HepG2 (cell line): ENCODE results near the gene THPO. TPM values are rescaled to one million over a fixed set of nuclear protein-coding genes. Genes with fewer than 3 reads are reported as not detected.

ENCODE experiments used
- ATAC-seq: fragments of 200-7000 bp; cut with Tn5 transposase; 3 replicates; pipeline ENCODE4 v1.9.1; 2020; ENCODE audit warnings: mild to moderate bottlenecking, moderate library complexity
- BruUV-seq: library from RNA; stranded (reverse); fragments of 400-500 nt; replicated peaks from 2 replicates; lab custom pipeline; 2021; lab: Mats Ljungman, UMichigan
- CTCF ChIA-PET: fragments of 300-600 bp; formaldehyde crosslinking; extraction: SDS; loops from one replicate; lab custom pipeline; 2021; ENCODE audit warnings: low total read pairs, inconsistent platforms, low intra/inter-chr PET ratio; lab: Yijun Ruan, JAX
- POLR2A ChIA-PET: fragments of 350-600 bp; sonication (Branson Sonifier 250); formaldehyde crosslinking; loops from one replicate; lab custom pipeline; 2020; ENCODE audit warnings: antibody characterized with exemption, inconsistent platforms; lab: Yijun Ruan, JAX
- DNase-seq: peaks from one replicate; pipeline ENCODE4 v3.0.0-alpha.2; 2015; ENCODE audit warnings: low spot score
- FAIRE-seq: peaks from 3 replicates; lab custom pipeline; 2011; peaks lifted over from hg19 to GRCh38; lab: Jason Lieb, UNC
- H2AFZ ChIP-seq: one replicate; pipeline ENCODE4 v1.6.1; 2011; ENCODE audit warnings: low read length, inconsistent platforms
- H3K27ac ChIP-seq: fragments of 300-600 bp; 3 replicates; pipeline ENCODE4 v1.8.0; 2011; ENCODE audit warnings: mixed run types, mild to moderate bottlenecking, mixed read lengths, low read length, inconsistent platforms; ENCODE audit not compliant: insufficient read depth; ENCODE audit errors: extremely low read length
- H3K27me3 ChIP-seq, 2 experiments: fragments of 200-600 bp in 1 of 2; 2 replicates in 1 of 2; 3 replicates in 1 of 2; pipeline versions ENCODE4 v1.6.0 to v1.8.0; 2011; ENCODE audit warnings: low read length in 2 of 2, mild to moderate bottlenecking in 2 of 2, moderate library complexity in 2 of 2, inconsistent platforms in 1 of 2; ENCODE audit not compliant: insufficient read depth in 2 of 2, control insufficient read depth in 1 of 2
- H3K36me3 ChIP-seq, 2 experiments: fragments of 200-600 bp in 1 of 2; replicated peaks in 1 of 2; 2 replicates in 1 of 2; 3 replicates in 1 of 2; pipeline versions ENCODE4 v1.5.1 to v1.8.0; 2011; ENCODE audit warnings: low read length in 2 of 2, inconsistent platforms in 1 of 2; ENCODE audit not compliant: insufficient read depth in 2 of 2, control insufficient read depth in 1 of 2
- H3K4me1 ChIP-seq: 2 replicates; pipeline ENCODE4 v1.5.1; 2012; ENCODE audit warnings: low read length, inconsistent platforms; ENCODE audit not compliant: insufficient read depth
- H3K4me2 ChIP-seq: 2 replicates; pipeline ENCODE4 v1.6.0; 2011; ENCODE audit warnings: low read depth, low read length, inconsistent platforms
- H3K4me3 ChIP-seq, 3 experiments: fragments of 200-600 bp in 1 of 3; sonication (generic), shearing (Covaris generic) in 1 of 3; replicated peaks in 1 of 3; 2 replicates each; pipeline ENCODE4 v1.5.1; 2011 to 2016; ENCODE audit warnings: low read length in 3 of 3, inconsistent platforms in 2 of 3, low read depth in 2 of 3, mild to moderate bottlenecking in 2 of 3, control low read depth in 1 of 3, mixed read lengths in 1 of 3; ENCODE audit not compliant: insufficient read depth in 1 of 3
- H3K79me2 ChIP-seq: one replicate; pipeline ENCODE4 v1.6.1; 2011; ENCODE audit warnings: low read length, inconsistent platforms; ENCODE audit not compliant: insufficient read depth
- H3K9ac ChIP-seq: 2 replicates; pipeline ENCODE4 v1.6.0; 2011; ENCODE audit warnings: mild to moderate bottlenecking, low read depth, low read length, inconsistent platforms; ENCODE audit not compliant: insufficient read depth
- H3K9me3 ChIP-seq: 2 replicates; pipeline ENCODE4 v1.5.1; 2012; ENCODE audit warnings: mild to moderate bottlenecking, low read length
- H4K20me1 ChIP-seq: 2 replicates; pipeline ENCODE4 v1.6.0; 2011; ENCODE audit warnings: inconsistent platforms, mild to moderate bottlenecking, low read length, moderate library complexity; ENCODE audit not compliant: insufficient read depth
- ARNTL ChIP-seq: sonication (generic); formaldehyde crosslinking; IDR thresholded peaks from 2 replicates; pipeline ENCODE4 v1.4.0; 2020; ENCODE audit warnings: mild to moderate bottlenecking, missing genetic modification reagents
- ATF6 ChIP-seq: sonication (generic); formaldehyde crosslinking; conservative IDR thresholded peaks from 2 replicates; pipeline ENCODE4 v1.4.0; 2020; ENCODE audit warnings: missing genetic modification reagents
- BRD4 ChIP-seq: sonication (generic); formaldehyde crosslinking; IDR thresholded peaks from 2 replicates; pipeline ENCODE4 v1.4.0; 2020; ENCODE audit warnings: missing genetic modification reagents
- HOXA9 ChIP-seq: sonication (generic); formaldehyde crosslinking; IDR thresholded peaks from 2 replicates; pipeline ENCODE4 v1.8.1; 2022; ENCODE audit warnings: missing genetic modification reagents, mild to moderate bottlenecking, moderate library complexity, borderline replicate concordance
- MAZ ChIP-seq, 2 experiments: sonication (generic) in 1 of 2; formaldehyde crosslinking in 1 of 2; IDR thresholded peaks; 2 replicates each; pipeline versions ENCODE4 v1.5.0 to v1.6.1; 2012 to 2020; ENCODE audit warnings: low read depth in 2 of 2, mild to moderate bottlenecking in 2 of 2, borderline replicate concordance in 1 of 2, improper control_type of control experiment in 1 of 2, low read length in 1 of 2, missing genetic modification reagents in 1 of 2, moderate library complexity in 1 of 2
- MED13 ChIP-seq: sonication (generic); formaldehyde crosslinking; IDR thresholded peaks from 2 replicates; pipeline ENCODE4 v1.5.0; 2020; ENCODE audit warnings: missing genetic modification reagents
- PHB2 ChIP-seq: fragments of 450-650 bp; IDR thresholded peaks from 2 replicates; pipeline ENCODE4 v1.6.1; 2018; ENCODE audit not compliant: partially characterized antibody
- POLR2A ChIP-seq, 2 experiments: IDR thresholded peaks; 2 replicates each; pipeline ENCODE4 v1.6.1; 2011; ENCODE audit warnings: low read depth in 2 of 2, low read length in 2 of 2, mild to moderate bottlenecking in 1 of 2, moderate library complexity in 1 of 2; ENCODE audit not compliant: insufficient read depth in 1 of 2
- POLR2G ChIP-seq: fragments of 200-400 bp; formaldehyde crosslinking; IDR thresholded peaks from 2 replicates; pipeline ENCODE4 v1.6.1; 2018; ENCODE audit warnings: mild to moderate bottlenecking, low read depth, low read length, moderate library complexity
- SALL2 ChIP-seq: sonication (generic); formaldehyde crosslinking; IDR thresholded peaks from 2 replicates; pipeline ENCODE4 v1.8.1; 2023; ENCODE audit warnings: mild to moderate bottlenecking, missing genetic modification reagents, inconsistent platforms
- TRIM22 ChIP-seq: fragments of 450-650 bp; IDR thresholded peaks from 2 replicates; pipeline ENCODE4 v1.6.1; 2017
- ZBTB44 ChIP-seq: sonication (generic); formaldehyde crosslinking; IDR thresholded peaks from 2 replicates; pipeline ENCODE4 v1.4.0; 2020; ENCODE audit warnings: missing genetic modification reagents
- ZFP82 ChIP-seq: sonication (generic); formaldehyde crosslinking; IDR thresholded peaks from 2 replicates; pipeline ENCODE4 v1.5.1; 2020; ENCODE audit warnings: mild to moderate bottlenecking, missing genetic modification reagents, borderline replicate concordance
- ZNF232 ChIP-seq: sonication (generic); formaldehyde crosslinking; IDR thresholded peaks from 2 replicates; pipeline ENCODE4 v1.4.0; 2020; ENCODE audit warnings: missing genetic modification reagents, borderline replicate concordance
- ZNF260 ChIP-seq: sonication (generic); formaldehyde crosslinking; IDR thresholded peaks from 2 replicates; pipeline ENCODE4 v1.4.0; 2020; ENCODE audit warnings: missing genetic modification reagents, low read depth, mild to moderate bottlenecking, borderline replicate concordance
- ZNF331 ChIP-seq: sonication (generic); formaldehyde crosslinking; IDR thresholded peaks from 2 replicates; pipeline ENCODE4 v1.4.0; 2020; ENCODE audit warnings: missing genetic modification reagents
- ZNF547 ChIP-seq: sonication (generic); formaldehyde crosslinking; IDR thresholded peaks from 2 replicates; pipeline ENCODE4 v1.5.1; 2020; ENCODE audit warnings: mild to moderate bottlenecking, missing genetic modification reagents
- ZNF605 ChIP-seq: sonication (generic); formaldehyde crosslinking; IDR thresholded peaks from 2 replicates; pipeline ENCODE4 v1.8.0; 2022; ENCODE audit warnings: mild to moderate bottlenecking, missing genetic modification reagents
- ZNF672 ChIP-seq: sonication (generic); formaldehyde crosslinking; IDR thresholded peaks from 2 replicates; pipeline ENCODE4 v1.8.1; 2022; ENCODE audit warnings: missing genetic modification reagents
- WGBS: methylation state at CpG from one replicate; pipeline ENCODE4 v1.1.6; 2017; ENCODE audit warnings: low lambda C conversion rate; 5-methylcytosine and 5-hydroxymethylcytosine counted together
- in situ Hi-C: cut with HindIII; loops from 2 replicates; pipeline ENCODE4 v1.10.0; 2017; ENCODE audit warnings: low pct_unique_long_range_greater_than_20kb; ENCODE audit not compliant: extremely low pct_ligation_motif_present
- intact Hi-C: fragments of 100-400 bp; cut with micrococcal nuclease; formaldehyde crosslinking; loops from one replicate; pipeline ENCODE4 v1.10.0; 2022; ENCODE audit not compliant: unreplicated experiment
- polyA plus RNA-seq, 8 experiments: library from polyadenylated mRNA; depleted of rRNA in 3 of 8; stranded (reverse) in 7 of 8; unstranded in 1 of 8; fragments of >200 nt; fragmentation: Illumina TruSeq in 4 of 8; extraction: Trizol in 4 of 8; gene quantifications; 2 replicates each; pipeline versions ENCODE4 v1.2.1 to v1.2.3, GENCODE V29; 2011 to 2016; ENCODE audit warnings: low read depth in 4 of 8, missing spikeins in 1 of 8, mixed read lengths in 1 of 8; ENCODE audit not compliant: insufficient read depth in 1 of 8
- total RNA-seq, 5 experiments: library from RNA; depleted of rRNA; stranded (reverse); fragments of >200 nt; fragmentation: Illumina TruSeq; extraction: Trizol; gene quantifications; 2 replicates each; pipeline ENCODE4 v1.2.3, GENCODE V29; 2016; ENCODE audit warnings: low read depth in 1 of 5

The THPO gene
- total and polyA plus RNA-seq, 2 of the 13 experiments (the other 11 are each of a cell fraction or from before 2014, with no cell fraction given), result 2.8 to 4.8 TPM

GRCh38 chr3:184361932-184362667 is 15.9 kb downstream of the THPO start:
- peaks cover 31% of the 10 kb centered on the region for H3K79me2 ChIP-seq
- under 1% methylated on average over 29 of the region's 38 CpGs for WGBS
- FAIRE-seq (no peak), DNase-seq (no peak), ATAC-seq (peak; percentile 28)
- H3K9me3 ChIP-seq, result no peaks in the 10 kb centered on the region
- H3K4me2 ChIP-seq, result peak overlapping the region; percentile 100
- H3K36me3 ChIP-seq, result peaks cover 12 to 30% of the 10 kb centered on the region in 2 experiments
- H3K27ac ChIP-seq, result peak overlapping the region; percentile 97
- no peaks in the 10 kb centered on the region; a peak in 1 of 5 replicates for H3K27me3 ChIP-seq
- TSS peak; percentile 58 for BruUV-seq
- H3K4me3 ChIP-seq, result peak overlapping the region; percentile 93 to 96 (median 96)
- in situ Hi-C loops, result no loop called here
- H2AFZ ChIP-seq, result no peak overlapping the region
- CTCF ChIA-PET, result no interaction called here
- intact Hi-C loops, result no loop called here
- H3K9ac ChIP-seq, result peak overlapping the region; percentile 97
- peaks cover 49% of the 10 kb centered on the region for H3K4me1 ChIP-seq
- POLR2A ChIA-PET, result interaction anchor here (0.7 to 2.9 kb wide), 17 partner anchors 8 to 176 kb away, joined by 3 to 18 read pairs (median 5); partner anchors contain the start of genes ABCF3, CHRD and FAM131A
- H4K20me1 ChIP-seq, result peaks cover 7% of the 10 kb centered on the region; the same call in 1 of the 2 replicates
- TF ChIP-seq ZNF672 (CRISPR knock-in tag) (0 out of 2 replicates have a peak, but pooled peaks have one; percentile 51), ZNF547 (peak; percentile 3; the same call in 1 of the 2 replicates), MED13 (CRISPR knock-in tag) (0 out of 2 replicates have a peak, but pooled peaks have one; percentile 36), ZNF260 (CRISPR knock-in tag) (no peak), BRD4 (peak; percentile 49), ATF6 (no peak), ZNF232 (CRISPR knock-in tag) (0 out of 2 replicates have a peak, but pooled peaks have one; percentile 74), TRIM22 (no peak), PHB2 (no peak), SALL2 (CRISPR knock-in tag) (peak; percentile 63; the same call in 1 of the 2 replicates), ZNF331 (CRISPR knock-in tag) (no peak), ZNF605 (CRISPR knock-in tag) (peak; percentile 77), POLR2G (peak; percentile 15), MAZ (IDR thresholded peaks at IDR 0.05; ENCODE audit: borderline replicate concordance, low read depth, low read length) (no peak; the same call in 1 of the 2 replicates), MAZ (CRISPR knock-in tag; IDR thresholded peaks at IDR 0.05; ENCODE audit: low read depth) (no peak), POLR2A (IDR thresholded peaks at IDR 0.05; ENCODE audit: insufficient read depth in 1 of 2, low read depth in 2 of 2, low read length in 2 of 2) (peak in 1 of 2 experiments; percentile 74; a peak in 2 of 4 replicates), ZFP82 (CRISPR knock-in tag) (peak; percentile 10; the same call in 1 of the 2 replicates), ARNTL (0 out of 2 replicates have a peak, but pooled peaks have one; percentile 5), ZBTB44 (CRISPR knock-in tag) (no peak), HOXA9 (CRISPR knock-in tag) (0 out of 2 replicates have a peak, but pooled peaks have one; percentile 41)
